ENCODE data around the gene FGR. TPM values are rescaled to one million over a fixed set of nuclear protein-coding genes. Genes with fewer than 3 reads are reported as not detected.
A peak's percentile ranks its signal among the peaks of the same experiment; 100 is the strongest.

FGR gene
- polyA plus RNA-seq, 3 donors, result 1.5 to 1.9 (median 1.9) TPM

DNA sequence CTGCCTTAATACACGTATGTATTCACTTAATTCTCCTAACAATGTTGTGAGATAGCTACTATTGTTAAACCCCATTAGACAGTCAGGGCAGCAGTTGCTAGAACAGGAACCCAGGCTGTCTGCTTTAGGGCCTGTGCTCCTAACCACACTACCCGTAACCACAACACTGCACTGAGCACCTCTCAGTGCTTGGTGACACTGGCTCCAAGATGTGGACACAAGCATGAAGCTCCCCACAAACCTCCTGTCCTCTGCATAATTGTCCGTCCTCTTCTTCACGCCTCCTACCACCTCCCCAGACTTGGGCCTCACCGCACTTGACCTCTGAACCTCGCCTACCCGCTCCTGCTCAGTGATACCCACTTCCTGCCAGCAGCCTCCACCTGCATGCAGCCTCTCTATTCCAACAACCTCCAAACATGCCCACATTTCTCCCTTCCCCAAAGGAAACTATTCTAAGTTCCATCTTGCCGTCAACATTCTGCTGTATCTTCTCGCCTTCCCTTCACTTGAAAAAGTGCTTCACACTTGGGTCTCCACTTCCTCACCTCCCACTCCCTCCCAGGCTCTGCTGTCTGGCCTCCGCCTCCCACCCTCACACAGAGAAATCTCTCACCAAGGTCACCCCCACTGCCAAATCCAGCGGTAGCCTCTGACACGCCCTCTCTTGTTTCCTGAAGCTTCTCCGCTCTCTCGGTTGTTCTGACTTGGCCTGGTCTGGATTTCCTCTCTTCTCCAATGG, 16.5 kb downstream of the FGR start:
- no peak for DNase-seq

DNA sequence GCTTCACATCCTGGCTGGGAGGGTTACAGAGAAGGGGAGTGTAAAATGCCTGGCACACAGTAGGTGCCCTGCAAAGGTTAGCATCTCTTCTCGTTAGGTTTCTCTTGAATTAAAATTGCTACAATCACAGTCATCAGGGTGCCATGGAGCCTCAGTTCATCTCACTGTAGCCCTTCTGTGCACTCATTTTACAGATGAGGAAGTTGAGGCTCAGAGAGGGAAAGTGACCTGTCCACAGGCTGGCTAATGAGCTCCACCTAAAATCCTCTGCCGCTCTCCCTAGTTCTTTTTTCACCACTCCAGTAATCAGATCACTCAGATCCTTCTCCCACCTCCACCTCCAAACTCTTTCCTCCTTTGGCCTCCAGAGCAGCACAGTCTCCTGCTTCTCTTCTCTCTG, 17.6 kb downstream of the FGR start:
- DNase-seq, result no peak

DNA sequence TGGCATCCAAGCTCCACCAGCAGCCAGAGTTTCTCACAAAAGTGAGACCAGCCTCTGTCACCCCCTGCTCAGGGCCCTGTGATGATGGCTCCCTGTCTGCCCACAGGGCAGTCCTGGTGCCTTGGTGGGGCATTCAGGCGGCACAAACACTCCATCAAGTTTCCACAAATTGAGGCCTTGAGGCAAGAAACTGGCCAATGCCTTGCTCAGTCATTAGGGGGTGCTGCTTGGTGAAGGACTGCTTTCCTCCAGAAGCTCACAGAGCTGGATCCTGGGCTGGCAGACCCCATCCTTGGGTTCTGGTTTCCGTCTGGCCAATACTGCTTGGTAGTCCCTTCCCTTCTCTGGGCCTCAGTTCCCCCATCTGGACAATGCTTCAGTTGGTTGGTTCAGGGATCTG, 18.5 kb downstream of the FGR start:
- DNase-seq, result no peak

DNA sequence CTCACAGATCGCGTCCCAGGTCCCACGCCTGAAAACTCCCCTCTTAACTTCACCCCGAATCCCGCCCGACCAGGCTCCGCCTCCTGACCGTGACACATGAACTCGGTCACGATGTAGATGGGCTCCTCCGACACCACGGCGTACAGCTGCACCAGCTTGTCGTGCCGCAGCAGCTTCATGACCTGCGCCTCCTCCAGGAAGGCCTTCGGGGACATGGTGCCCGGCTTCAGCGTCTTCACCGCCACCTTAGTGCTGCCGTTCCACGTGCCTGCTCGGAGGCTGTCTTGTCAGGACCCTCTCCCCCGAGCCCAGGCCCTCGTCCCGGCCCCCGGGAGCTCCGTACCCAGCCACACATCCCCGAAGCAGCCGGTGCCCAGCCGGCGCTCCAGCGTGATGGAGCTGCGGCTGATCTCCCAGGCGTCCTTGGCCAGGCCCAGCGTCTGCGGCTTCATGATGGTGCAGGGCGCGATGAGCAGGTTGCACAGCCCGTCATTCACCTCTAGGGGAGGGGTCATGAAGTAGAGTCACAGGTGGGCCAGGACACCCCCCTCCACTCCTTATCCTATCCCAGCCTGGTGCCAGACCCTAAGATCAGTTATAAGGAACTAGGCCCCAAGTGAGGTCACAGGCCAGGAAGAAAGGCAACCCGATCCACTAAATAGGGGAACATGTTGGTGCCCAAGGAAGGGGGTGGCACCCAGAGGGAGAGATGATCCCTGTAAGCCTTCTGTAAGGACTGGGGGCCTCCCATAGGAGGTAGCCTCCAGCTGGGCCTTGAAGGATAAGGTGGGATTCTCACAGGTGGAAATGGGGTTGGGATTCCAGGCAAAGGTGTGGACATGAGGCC, 19.4 kb downstream of the FGR start:
- no peak for DNase-seq

DNA sequence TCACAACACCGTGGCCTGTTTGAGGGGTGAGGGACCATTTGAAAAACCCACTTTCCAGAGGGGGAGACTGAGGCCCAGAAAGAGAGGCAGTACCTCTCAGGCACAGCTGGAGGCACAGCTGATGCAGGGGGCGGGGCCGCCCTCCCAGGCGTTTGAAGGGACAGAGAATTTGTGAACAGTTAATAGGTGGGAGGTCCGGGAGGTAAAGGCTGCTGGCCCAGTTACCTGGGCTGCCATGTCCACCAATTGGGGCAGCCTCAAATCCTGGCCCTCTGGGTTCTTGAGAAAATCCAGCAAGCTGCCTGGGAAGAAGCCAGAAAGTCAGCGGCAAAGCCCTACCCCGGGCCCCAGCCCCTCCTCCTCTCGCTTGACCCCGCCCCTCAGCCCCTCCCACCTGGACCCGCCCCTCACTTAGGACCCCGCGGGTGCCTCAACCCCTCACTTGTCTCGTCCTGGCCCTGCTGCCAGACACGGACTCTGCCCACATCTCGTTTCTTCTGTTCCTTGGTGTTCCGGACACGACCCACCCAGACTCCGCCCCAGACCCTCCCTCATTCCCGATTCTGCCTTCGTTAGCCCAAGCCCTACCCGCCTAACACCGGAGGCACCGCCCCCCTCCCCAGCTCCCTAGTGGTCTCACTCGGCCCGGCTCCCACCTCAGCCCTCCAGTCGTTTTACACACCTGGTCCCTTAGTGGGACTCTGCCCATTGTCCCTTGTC, 20.2 kb downstream of the FGR start:
- DNase-seq, result no peak

DNA sequence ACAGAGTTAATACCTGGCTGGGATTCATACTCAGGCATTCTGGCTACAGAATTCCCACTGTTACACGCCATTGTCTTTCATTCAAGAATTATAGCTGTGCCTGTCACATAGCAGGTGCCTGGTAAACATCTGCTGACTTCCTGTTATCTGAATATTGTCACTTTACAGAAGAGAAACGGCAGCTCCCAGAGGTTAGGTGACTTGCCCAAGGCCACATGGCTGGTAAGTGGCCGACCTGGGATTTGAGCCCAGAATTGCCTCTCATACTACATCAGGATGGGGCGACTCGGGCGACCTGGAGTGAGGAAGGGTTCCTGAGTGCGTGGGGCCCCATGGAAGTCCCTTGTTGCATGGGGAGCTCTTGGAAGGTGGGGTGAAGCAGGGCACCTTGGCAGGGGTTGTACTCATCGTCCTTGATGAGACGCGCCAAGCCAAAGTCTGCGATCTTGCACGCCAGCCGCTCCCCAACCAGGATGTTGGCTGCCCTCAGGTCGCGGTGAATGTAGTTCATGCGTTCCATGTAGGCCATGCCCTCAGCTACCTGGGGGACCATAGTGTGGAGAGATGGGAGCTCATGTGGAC, 20.9 kb downstream of the FGR start:
- DNase-seq, result no peak

DNA sequence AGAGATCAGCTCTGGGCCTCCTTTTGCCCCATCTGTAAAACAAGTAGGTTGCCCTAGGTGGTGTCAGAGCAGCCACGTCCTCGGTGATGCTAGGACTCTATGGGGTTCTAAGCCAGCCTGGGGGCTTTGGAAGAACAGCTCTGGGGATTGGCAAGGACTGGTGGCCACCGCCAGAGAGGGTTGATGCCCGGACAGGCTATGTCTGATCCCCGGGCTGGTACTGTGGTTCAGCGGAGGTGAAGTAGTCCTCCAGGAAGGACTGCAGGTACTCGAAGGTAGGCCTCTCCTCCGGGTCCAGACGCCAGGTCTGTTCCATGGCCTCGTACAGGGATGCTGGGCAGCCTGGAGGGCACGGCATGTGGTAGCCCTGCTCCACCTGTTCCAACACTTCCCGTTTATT, 22.3 kb downstream of the FGR start:
- no peak for DNase-seq

DNA sequence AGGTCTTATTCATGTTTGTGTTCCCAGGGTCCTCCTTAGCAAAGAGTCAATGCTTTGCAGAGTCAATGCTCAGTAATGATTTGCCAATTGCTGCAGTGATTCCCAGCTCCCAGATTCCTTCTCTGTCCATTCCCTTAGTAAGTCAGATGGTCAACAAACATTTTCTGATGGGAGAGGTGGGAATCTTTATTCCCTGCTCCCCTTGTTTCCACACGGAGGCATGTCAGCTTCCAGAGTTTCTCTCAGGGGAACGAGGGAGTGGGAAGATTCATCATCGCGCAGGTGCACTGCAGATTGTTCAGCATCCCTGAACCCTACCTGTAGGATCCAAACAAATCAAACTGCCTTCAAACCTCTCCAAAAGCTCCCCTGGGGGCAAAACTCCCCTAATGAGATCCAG, 23.5 kb downstream of the FGR start:
- no peak for DNase-seq

DNA sequence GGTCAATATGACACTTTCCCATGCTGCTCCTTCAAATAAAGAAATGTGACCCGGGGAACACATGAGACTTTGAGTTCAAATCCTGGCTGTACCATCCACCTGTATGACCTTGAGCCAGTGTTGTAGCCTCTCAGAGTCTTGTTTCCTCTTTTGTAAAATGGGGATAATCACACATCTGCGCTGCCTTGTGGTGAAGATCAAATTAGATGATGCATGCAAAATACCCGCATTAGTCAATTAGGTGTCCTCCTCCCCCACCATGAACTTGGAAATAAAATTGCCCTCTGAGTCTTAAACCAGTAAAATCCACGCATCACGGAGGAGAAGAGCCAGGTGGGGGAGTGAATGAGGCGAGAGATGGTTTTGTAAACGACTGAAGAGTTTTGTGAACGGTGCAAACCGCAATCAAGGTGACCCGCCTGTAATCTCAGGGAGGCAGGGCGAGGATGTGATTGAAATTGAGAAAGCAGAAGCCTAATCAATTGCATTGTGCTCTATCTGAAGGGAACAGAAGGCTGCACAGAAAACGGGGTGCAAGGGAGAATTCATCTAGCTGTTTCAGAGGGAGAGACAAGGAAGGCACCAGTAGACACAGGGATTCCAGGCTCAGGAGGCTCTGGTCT, 25.3 kb downstream of the FGR start:
- DNase-seq, result no peak

DNA sequence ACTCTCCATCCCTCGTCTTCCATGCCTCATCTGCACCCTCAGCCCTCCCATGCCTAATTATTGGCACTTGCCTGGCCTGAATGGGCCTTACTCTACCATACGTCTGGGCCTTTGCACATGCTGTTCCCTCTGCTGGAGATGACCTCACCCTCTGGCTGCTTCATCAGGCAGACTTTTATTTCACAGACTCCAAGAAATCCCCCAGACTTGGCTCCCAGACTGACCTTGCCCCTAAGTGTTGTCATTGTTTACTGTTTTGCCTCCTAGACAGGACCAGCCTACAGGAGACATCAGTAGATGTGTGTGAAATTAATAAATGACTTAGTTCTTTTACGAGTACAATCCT, 25.8 kb downstream of the FGR start:
- DNase-seq, result no peak

DNA sequence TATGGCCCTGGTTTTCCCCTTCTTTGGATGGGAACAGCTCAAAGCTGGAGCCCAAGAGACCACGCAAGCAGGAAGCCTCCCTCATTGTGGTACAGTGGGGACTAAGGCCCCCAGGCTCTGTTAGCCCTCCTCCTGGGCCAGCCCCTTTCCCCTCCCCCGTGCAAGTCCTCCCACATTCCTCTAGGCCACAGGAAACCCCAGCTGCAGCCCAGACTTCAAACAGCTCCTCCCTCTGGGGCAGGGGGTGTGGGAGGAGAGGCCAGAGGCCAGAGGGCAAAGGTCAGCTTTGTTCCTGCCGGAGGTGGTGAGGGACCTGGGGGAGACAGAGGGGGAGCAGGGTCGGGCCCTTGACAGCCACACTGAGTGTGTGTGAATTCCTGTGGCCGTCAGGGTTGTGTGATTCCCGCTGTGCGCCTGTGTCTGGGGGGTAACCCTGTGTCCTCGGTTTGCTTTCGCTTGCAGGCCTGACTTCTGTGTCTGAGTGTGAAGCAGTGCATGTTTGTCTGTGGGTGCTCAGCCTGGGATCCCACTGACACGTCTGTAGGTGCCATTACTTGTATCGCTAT, 27.7 kb downstream of the FGR start:
- DNase-seq, result peak; percentile 83

DNA sequence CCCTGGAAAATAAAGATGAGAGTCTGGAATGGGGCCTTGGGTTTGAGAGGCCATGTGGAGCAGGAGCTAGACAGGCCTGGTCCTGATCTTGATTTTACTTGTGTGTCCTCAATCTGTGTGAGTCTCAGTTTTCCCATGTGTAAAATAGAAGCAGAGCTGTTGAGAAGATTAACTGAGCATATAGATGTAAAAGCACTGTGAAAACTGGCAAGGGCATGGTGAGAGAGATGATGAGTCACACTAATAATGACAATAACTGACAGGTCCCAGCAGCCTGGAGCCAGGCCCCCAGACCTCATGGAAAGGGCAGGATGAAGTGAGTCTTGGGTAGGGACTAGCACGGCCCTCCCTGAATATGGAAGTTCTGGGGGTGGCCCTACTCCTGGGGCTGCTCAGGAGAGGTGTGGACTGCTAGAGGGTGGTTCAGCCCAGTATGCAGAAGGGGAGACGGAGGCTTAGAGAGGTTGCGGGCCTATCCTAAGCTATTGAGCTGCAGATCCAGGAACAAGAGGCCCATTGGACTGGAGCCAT, 28.2 kb downstream of the FGR start:
- no peak for DNase-seq

DNA sequence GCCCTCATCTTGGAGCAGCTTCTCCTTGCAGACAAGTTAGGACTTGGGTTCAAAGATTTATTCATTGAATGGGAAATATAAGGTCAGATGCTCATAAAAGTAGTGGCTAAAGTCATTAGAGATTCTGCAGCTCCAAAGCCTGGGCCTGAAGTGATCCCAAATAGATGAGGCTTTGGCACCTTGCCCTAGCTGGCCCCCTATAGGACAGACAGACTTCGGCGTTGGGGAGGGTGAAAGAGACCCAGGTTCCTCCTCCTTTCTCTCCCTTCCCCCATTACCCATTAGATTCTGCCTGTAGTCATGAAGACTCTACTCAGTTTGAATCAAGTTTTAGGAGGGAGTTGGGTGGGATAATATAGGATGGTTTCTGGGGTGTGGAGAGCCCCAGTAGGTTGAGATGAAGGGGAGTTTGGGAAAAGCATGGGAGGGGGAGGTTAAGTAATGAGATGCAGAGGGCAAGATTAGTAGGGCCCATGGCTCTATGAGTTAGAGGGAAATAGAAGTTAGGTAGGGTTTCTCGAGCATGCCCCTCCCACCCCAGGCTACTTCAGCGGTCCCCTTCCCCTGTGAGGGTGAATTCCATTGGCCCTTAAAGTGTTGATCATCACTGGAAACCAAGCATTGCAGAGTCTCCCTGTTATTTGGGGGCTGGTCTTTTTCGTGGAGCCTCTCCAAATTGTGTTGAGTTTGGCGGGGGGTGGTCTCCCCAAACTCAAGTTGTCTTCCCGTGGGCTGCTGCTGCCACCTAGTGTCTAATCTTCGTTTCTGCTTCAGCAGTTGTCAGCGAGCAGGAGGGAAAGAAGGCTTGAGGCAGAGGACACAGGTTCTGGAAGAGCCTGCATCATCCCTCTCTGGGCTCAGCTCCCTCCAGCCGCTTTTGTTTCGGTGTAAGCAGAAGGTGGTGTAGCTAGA, 28.9 kb downstream of the FGR start:
- DNase-seq, result no peak

DNA sequence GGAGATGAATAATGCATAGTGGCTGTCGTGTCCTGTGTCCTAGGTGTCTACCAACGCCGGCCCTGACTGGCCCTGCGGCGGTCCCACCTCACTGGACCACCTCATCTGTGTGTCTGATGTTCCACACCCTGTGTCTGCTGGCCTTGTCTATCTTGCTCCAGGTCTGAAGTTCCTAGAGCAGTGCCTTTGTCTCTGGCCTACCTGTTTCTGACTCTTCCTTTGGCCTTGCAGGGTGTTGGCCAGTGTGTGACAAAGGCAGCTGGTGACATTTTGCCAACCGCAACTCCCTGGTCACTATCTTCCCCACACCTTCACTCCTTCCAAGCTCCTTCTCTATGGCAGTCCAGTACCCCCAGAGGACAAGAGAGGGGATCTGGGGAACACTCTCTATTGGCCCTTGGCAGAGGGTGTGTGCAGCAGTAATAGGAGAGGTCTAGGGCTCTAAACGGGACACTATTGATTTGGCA, 29.7 kb downstream of the FGR start:
- no peak for DNase-seq

DNA sequence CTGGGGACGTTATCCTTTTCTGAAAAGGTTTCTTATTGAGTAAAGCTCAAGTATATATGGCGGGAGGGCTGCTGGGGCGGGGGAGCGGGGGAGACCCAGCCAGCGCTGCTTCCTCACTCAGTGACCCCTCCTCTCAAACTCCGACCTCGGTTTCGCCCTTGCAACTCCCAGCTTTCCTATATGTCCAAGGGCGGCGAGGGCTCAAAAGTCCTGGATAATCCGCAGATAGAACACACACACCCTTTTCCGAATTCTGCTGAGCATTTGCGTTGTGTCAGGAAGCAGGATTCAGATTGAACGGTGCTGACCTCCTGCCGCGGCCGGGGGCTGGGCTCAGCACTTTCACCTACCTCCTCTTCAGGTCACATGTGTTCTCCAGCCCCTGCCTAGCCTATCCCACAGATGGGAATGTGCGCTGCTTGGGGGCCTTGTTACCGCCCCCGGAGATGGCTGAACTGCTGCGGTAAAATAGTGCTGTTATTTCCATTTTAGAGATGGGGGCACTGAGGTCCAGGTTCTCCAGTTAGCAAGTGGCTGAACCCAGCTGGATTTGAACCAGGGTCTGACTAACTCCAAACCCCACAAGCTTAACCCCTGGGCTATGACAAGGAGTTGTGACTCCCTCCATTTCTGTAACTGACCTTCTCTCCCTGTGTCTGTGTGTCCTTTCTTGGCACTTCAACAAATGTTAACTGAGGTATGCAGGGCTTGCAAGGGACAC, 30.2 kb downstream of the FGR start:
- DNase-seq, result no peak

DNA sequence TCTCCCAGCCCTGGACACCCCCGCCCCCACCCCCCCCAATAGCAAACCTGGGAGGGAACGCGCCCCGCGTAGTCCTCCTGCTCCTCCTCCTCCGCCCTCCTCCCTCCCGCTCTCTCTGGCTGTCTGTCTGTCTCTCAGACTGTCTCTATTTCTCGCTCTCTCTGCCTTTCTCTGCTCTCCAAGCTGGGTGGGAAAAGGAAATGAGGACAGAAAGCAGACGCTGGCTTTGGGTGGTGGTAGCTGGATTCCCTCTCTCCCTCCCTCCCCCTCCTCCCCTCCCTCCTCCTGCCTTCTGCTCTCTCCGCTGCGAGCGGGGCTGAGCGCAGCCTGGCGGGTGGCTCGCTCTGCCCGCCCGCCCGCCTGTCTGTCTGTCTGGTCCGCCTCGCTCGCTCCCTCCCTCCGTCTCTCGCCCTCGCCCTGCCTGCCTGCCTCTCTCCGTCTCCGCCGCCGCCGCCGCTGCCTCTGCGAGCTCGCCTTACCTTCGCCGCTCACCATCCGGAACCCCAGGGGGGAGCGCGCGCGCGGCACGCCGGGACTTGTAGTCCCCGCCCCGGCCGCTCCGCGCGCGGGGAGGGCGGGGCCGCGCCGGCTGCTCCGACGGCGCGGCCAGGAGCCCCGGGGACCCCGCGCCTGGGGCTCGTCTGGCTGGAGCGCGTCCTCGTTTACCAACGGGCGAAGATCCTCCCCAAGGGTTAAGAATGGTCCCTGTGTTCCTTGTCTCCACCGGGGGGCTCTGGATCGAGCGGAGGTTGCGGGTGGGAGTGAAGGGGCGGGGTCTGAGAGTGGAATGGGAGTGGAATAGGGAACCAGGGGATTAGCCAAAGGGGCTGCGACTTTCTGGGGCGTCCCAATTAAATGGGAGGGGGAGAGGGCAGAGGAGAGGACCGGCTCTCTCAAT, 31.1 kb downstream of the FGR start, which contains the start of gene AHDC1:
Gene AHDC1, minus strand, starts transcription at position 464 of the 898 bp plus-strand sequence. CDS start 52,029 bp downstream, outside the sequence.
- DNase-seq, result peak; percentile 93

DNA sequence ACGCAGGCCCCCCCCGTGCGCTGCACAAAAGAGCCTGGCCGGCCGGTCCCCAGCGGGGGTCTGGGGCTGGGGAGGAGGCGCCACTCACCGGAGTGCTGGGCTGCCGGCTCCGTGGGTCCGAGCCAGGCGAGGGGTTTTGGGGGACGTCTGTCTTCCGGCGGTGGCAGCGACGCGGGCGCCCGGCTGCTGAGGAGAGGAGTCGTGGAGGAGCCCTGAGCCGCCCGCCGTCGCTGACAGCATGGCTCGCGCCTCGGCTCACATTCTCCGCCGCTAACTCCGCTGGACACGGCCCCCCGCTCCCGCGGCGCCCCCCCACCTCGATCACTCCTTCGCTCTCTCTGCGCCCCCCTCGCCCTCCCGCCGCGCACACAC, 31.7 kb downstream of the FGR start:
- no peak for DNase-seq

All from renal pelvis (tissue), 4 donors.